Glomerular visceral epithelial cell (primary cell): ENCODE results near the gene SPOCK1.
"Not testable (repeated sequence)": the region's sequence is repeated elsewhere in the genome, so short reads cannot be mapped to it uniquely, and the experiment has no call there.

ENCODE experiments used
- DNase-seq: peaks from one replicate; pipeline ENCODE4 v3.0.0-alpha.2; 2016; ENCODE audit errors: extremely low spot score

The SPOCK1 gene

GRCh38 chr5:137264573-137264972 is 234.6 kb downstream of the SPOCK1 start:
- DNase-seq: peak; percentile 44

DNA sequence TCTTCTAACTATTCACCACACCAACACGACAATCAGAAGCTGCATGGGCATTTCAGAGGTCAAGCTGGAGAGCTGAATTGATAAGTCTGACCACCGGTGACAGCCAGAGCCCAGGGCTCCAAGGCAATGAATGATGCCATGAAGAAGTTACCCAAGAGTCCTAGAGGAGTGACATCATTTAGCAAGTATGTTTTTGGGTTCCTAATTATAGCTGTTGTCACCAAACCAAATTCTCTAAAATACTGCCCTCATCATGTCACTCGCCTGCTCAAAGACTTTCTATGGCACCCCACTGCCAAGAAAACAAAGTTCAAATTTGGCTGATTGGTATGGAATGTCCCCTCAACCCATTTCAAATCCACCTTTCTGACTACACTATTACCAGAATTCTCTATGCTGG is 235.1 kb downstream of the SPOCK1 start:
- no peak for DNase-seq

DNA sequence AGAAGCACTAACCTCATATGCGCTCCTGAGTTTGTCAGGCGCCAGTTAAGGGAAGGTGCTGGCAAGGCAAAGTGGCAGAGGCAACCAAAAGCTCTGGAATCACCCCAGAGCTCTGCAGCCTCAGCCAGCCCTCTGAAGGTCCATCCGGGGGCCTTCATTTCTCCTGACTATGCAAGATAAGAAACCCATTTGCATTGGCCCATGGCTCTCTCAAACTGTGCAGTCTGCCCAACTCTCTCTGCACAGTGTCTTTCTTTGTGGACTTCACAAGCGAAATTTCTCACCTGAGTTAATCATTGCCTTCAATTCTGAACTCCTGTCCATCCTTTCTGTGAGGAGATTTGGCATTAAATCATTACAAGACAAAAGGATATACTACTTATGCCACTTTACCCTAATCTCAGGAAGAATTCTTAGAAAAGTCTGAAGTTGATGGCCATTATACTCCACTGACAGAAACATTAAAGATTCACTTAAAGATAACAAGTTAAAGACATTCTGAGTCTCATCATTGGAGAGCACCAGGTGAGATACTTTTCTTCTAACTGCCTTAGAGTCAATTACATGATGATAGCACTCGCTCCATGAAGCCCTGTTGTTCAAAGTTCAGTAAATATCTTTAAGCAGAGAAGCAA is 235.6 kb downstream of the SPOCK1 start:
- DNase-seq: no peak

DNA sequence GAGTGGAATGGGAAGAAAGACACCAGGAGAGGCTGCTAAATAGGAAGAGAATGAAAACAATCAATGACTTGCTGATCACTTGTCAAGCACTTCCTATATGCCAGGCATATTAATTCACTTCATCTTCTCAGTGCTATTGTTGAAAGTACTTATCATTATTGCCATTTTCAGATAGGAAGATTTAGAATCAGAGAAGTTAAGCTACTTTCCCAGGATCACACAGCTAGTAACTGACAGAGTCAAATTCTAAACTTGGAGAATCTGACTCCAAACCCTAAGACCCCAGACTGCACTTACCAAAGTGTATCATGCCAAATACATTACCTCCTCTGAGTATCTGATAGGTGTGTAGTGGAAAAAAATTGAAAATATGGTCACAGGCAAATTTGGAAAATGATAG is 236.3 kb downstream of the SPOCK1 start:
- DNase-seq: no peak

GRCh38 chr5:137260820-137261695 is 238.1 kb downstream of the SPOCK1 start:
- no peak for DNase-seq

- not testable (repeated sequence) for DNase-seq
Measured at GRCh38 chr5:137259115-137259514, 240.0 kb downstream of the SPOCK1 start.

DNA sequence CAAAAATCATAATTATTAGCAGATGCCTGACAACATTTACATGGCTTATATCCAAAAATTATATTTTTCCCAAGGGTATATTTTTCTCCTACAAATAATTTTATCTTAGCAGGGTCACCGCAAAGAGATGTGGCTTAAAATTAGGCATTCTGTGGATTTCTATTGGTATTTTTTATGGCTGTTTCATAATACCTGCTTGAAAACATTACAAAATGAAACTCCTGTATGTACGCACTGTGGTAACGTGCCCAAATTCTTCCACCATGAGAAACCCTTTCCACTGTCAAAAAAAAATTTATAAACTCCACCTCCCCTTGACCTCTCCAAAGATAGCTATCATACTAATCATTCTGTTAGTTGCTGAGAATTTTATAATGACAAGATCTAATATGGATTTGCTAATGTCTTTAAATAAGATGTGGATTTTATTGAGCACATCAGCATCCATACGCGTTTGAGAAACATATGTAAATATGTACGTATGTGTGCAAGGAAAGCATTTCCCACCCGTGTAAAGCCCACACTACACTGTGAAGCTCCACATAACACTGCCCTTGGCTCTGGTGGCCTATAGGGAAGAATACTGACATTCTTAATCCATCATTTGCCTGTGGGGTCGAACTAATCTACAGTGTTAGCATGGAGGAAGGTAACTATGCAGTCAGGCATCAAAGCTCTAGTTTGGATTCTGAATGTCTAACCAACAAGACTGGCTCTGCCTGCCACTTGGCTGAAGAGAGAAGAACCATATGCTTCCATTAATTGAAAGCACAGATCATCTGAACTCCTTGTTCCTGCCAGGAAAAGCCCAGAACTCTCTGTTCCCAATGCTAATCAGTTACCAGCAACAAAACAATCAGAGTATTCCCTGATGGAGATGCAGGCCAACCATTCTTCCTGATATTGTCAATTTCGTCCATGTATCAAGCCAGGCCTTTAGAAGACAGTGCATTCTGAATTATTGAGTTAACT is 244.7 kb downstream of the SPOCK1 start:
- DNase-seq: no peak

DNA sequence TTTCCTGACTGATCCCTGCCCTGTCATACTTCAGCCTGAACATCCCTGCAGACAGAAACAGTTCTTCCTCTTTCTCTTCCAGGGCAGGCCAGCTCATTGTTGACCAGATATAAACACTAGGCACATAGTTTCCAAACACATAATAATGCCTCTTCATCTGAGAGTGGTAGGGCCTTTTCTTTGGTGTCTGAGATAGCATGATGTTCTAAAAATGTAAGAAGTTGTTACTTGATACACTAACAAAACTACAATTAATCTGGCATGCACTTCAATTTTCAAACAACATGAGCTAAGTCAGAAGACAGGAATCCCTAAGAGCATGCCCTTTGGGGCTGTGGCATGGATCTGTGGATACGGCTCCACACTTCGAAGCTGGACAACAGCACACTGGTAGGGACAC is 246.6 kb downstream of the SPOCK1 start:
- DNase-seq: no peak

- DNase-seq: no peak
Measured at GRCh38 chr5:137250421-137250820, 248.7 kb downstream of the SPOCK1 start.

GRCh38 chr5:137248527-137248926 is 250.6 kb downstream of the SPOCK1 start:
- peak; percentile 44 for DNase-seq

- no peak for DNase-seq
Measured at GRCh38 chr5:137245438-137245837, 253.7 kb downstream of the SPOCK1 start.

GRCh38 chr5:137240285-137240684 is 258.8 kb downstream of the SPOCK1 start:
- DNase-seq: no peak

GRCh38 chr5:137236849-137237507 is 262.1 kb downstream of the SPOCK1 start:
- DNase-seq: no peak

DNA sequence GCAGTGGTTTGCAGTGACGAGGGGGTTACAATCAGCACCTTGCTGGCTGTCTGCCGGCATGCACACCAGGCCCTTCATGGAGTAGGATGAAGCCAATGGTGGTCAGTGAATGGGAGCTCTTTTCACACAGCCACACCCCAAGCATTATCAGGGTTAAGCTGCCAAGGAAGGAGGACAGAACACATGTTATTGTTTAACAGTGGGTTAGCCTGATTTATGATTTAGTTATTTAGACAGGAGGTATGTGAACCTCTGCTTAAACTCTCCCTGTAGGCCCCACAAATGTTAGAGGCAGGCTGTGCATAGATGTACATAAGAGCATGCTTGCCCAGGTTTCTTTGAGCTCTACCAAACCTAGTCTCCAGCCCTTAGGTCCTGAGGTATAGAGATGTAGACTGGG is 262.9 kb downstream of the SPOCK1 start:
- no peak for DNase-seq

- DNase-seq: peak; percentile 64
Measured at GRCh38 chr5:137234973-137235943, 263.9 kb downstream of the SPOCK1 start.

DNA sequence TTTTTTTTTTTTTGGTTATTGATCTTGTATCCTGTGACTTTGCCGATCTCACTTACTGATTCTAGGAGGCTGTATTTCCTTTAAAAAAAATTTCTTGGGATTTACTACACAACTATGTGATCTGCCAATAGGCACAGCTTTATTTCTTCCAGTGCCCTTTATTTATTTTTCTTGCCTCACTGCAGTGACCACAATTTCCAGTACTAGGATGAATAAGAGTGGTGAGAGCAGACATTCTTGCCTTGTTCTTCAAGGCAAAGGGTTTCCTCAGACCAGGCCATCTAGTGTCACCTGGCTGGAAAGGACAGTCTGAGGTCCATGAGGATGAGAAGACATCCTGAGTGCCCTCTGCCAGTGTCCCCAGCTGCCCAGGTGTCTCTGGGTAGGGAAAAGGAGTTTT is 265.4 kb downstream of the SPOCK1 start:
- DNase-seq: no peak

DNA sequence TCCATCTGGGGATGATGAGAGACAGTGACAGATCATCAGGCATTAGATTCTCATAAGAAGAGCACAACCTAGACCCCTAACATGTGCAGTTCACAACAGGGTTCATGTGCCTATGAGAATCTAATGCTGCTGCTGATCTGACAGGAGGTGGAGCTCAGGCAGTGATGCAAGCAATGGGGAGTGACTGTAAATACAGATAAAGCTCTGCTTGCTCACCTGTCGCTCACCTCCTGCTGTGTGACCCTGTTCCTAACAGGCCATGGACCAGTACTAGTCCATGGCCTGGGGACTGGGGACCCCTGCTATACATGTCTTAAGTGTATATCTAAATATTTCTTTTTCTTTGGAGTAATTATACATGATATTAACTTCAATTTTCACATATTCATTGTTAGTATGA is 265.8 kb downstream of the SPOCK1 start:
- DNase-seq: not testable (repeated sequence)

DNA sequence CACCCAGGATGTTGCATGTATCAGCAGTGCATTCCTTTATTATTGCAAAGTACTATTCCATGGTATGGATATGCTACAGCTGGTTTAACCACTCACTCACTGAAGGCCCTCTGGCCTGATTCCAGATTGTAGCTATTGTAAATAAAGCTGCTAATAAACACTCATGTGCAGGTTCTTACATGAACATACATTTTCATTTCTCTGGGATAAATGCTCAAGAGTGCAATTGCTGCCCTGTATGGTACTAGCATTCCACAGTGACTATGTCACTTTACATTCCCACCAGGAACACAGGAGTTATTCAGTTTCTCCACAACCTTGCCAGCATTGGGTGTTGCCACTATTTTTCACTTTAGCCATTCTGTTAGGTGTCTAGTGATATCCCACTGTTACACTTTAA is 267.6 kb downstream of the SPOCK1 start:
- DNase-seq: peak; percentile 43

GRCh38 chr5:137228816-137229215 is 270.3 kb downstream of the SPOCK1 start:
- DNase-seq: no peak

GRCh38 chr5:137226081-137226480 is 273.0 kb downstream of the SPOCK1 start:
- no peak for DNase-seq
